HG02610 (cell line): ENCODE results near the gene NTPCR.

Experiments used
- ATAC-seq: cut with Tn5 transposase; IDR thresholded peaks from one replicate; pipeline ENCODE4 v1.9.1; 2021; ENCODE audit warnings: mild to moderate bottlenecking, moderate library complexity; ENCODE audit not compliant: unreplicated experiment

NTPCR gene

GRCh38 chr1:233005703-233006102 is 55.3 kb downstream of the NTPCR start:
- no peak for ATAC-seq

- ATAC-seq, result no peak
Measured at GRCh38 chr1:233006108-233006507, 55.7 kb downstream of the NTPCR start.

- ATAC-seq, result no peak
Measured at GRCh38 chr1:233006541-233006973, 56.1 kb downstream of the NTPCR start.

DNA sequence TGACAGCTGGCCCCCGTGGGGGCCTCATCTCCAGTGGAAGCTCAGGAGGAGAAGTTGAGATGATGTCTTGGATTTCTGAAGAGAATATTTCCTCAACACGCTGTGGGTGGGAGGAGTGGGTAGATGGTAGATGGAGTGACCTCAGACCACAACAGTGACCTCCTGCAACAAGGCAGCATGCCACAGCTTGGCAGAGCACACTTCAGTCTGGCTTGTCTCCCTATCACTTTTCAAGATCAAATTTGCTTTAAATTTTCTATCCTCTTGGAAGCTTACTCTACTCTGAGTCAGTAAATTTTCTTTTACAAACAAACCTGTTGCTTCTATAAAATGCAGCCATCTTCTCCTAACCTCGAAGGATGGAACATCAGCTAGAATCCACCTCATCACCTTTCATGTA is 59.7 kb downstream of the NTPCR start:
- no peak for ATAC-seq

DNA sequence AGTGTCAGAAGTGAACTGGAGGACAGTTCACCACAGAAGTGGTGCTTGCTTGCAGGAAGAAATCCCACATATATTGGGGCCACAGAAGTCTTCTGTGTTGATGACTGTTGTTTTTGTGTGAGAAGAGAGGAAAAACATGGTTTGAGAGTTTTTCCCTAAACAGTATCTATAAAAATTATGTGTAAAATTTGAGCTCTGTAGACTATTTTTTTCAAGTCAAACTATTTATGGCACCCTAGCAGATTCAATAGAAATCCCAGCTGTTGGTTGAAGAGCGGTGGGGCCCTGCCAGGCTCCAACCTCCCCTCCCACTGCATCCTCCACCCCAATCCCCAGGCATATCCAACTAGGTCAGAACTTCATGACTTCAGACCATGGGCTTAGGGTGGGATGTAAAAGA is 61.6 kb downstream of the NTPCR start:
- no peak for ATAC-seq

GRCh38 chr1:233015965-233016364 is 65.6 kb downstream of the NTPCR start:
- ATAC-seq, result no peak

DNA sequence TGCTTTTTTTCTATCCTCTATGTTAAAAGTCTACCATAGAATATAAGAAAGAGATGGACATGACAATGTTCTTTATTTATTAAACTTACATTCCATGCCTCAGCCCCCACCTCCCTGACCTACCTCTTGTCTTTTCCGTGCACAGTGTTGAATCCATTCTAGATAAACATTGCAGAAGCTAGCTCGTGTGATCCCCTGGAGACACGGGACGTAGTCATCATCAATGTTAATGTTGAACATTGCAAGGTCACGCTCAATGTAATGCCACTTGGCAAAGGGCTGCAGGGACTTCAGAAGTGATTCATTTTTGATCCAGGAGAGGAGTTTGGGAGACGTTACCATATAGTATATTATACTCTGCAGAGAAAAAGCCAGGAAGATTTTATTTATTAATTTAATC is 66.4 kb downstream of the NTPCR start:
- no peak for ATAC-seq

GRCh38 chr1:233019083-233019482 is 68.7 kb downstream of the NTPCR start:
- no peak for ATAC-seq

GRCh38 chr1:233019778-233020325 is 69.4 kb downstream of the NTPCR start:
- no peak for ATAC-seq

- no peak for ATAC-seq
Measured at GRCh38 chr1:233020426-233020825, 70.0 kb downstream of the NTPCR start.

DNA sequence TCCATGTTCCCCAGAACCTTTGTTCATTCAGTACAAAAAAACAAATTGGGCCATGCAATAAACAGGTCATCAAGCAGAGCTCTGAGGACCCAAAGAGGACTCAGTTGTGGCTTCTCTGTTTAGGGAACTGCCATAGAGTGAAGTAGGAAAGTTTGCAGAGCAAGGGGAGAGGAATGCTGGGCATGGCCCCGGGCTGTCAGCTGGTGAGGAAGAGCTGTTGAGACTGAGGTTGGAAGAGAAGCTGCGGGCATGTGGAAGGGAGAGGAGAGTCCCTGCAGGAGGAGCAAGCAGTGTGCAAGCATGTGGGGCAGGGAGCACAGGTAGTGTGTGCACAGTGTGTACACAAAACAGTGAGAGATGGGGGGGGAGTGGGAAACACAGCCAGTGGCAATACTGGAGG is 71.8 kb downstream of the NTPCR start:
- ATAC-seq, result no peak

GRCh38 chr1:233024199-233024598 is 73.8 kb downstream of the NTPCR start:
- ATAC-seq, result no peak

DNA sequence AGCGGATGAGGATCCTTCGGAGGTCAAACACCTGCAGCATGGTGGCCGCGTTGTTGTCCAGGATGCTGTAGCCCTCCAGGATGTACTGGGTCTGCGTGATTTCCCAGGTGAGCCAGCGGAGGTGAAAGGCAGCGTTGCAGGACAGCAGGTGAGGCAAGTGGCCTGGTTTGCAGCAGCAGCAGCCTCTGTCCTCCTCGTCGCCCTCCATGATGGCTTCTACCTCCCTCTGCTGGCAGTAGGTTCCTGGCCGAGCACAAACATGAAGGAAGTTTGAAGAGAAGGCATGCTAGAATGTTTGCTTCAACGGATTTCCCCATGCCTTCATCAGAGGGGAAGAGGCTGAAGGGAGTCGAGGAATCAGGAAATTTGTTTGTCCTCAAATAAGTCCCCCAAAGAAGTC is 74.7 kb downstream of the NTPCR start:
- ATAC-seq, result no peak

DNA sequence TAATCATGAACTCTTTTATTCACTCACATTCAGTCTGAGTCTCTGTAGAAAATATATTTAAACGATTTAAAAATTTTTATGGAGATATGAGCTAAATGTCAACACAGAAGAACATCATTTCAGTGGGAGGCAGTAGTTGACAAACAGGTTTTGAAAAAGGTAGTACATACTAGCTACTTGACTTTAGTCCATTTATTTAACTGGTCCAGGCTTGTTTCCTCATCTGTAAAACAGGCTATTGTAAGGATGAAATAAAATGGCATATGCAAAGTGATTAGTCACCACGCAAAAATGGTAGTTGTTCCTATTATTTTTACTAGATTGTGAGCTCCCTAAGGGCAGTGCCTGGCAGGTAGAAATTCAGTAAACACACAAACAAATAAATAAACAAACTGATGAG is 75.2 kb downstream of the NTPCR start:
- no peak for ATAC-seq

GRCh38 chr1:233027046-233027445 is 76.6 kb downstream of the NTPCR start:
- ATAC-seq, result no peak

GRCh38 chr1:233031521-233031920 is 81.1 kb downstream of the NTPCR start:
- no peak for ATAC-seq

DNA sequence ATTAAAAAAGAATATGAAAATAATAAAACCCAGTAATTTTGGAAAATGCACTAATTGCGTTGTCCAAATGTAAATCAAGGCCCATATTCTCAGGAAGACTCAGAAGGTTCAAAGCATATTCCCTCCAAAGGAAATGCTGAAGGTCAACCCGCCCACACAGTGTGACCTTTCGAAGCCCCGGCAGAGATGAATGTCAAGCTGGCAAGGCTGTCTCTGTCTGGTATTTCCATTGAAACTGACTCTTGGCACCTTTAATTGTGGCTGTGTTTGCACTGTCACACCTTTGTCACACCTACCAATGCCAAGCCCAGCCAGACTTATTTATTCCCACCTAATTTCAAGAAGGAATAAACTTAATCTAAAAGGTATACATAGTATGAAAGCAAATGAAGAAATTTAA is 82.5 kb downstream of the NTPCR start:
- ATAC-seq, result no peak

DNA sequence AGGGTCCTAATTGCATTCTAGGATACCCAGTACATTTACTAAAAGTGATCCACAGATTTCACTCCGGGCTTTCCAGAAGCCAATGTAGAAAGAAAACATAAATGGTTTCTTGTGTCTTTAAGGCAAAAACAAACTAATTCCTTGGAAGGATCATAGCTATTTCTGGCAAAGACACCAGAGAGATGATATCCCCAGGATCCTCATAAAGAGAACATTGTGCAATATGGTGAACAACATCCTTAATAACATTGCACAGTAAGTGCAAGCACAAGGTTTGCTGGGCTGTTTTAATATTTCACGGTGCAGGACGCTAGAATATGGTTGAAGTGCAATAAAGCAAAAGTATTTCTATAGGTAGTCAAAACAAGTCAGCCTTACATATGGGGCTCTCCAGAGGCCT is 83.0 kb downstream of the NTPCR start:
- no peak for ATAC-seq
